GM08714 (cell line): ENCODE results near the gene ATP6AP2.

Experiments used
- H3K4me3 ChIP-seq: fragments of 200-500 bp; sonication (Bioruptor generic); 2 replicates; pipeline ENCODE4 v1.5.1; 2014; ENCODE audit warnings: mild to moderate bottlenecking, low read length, inconsistent platforms
- ZNF274 ChIP-seq: IDR thresholded peaks from 2 replicates; pipeline ENCODE4 v1.6.1; 2012; ENCODE audit warnings: mild to moderate bottlenecking, low read depth, low read length

ATP6AP2 gene

GRCh38 chrX:40580537-40581335, at the start of gene ATP6AP2:
ATP6AP2 (plus strand) TSS chrX:40580970; CDS start chrX:40581066, 96 bp downstream.
- no peak for TF ChIP-seq ZNF274
- H3K4me3 ChIP-seq: peak within 1 kb of the TSS; percentile 71

GRCh38 chrX:40531056-40531826, 49.5 kb upstream of the ATP6AP2 start:
- no peak for TF ChIP-seq ZNF274
- no peak overlapping the region for H3K4me3 ChIP-seq

- H3K4me3 ChIP-seq: no peak overlapping the region
- TF ChIP-seq ZNF274: no peak
These were observed 43.5 kb upstream of the ATP6AP2 start for GRCh38 chrX:40537310-40537709.

- no peak for TF ChIP-seq ZNF274
- H3K4me3 ChIP-seq: no peak overlapping the region
These were observed 42.4 kb upstream of the ATP6AP2 start for GRCh38 chrX:40538406-40538805.

GRCh38 chrX:40539214-40540142, 41.3 kb upstream of the ATP6AP2 start:
- TF ChIP-seq ZNF274: no peak
- H3K4me3 ChIP-seq: no peak overlapping the region

GRCh38 chrX:40542208-40542607, 38.6 kb upstream of the ATP6AP2 start:
- H3K4me3 ChIP-seq: no peak overlapping the region
- no peak for TF ChIP-seq ZNF274

- no peak overlapping the region for H3K4me3 ChIP-seq
- TF ChIP-seq ZNF274: no peak
These were observed 37.8 kb upstream of the ATP6AP2 start for GRCh38 chrX:40542972-40543371.

GRCh38 chrX:40543661-40544328, 37.0 kb upstream of the ATP6AP2 start:
- no peak overlapping the region for H3K4me3 ChIP-seq
- no peak for TF ChIP-seq ZNF274

- no peak overlapping the region for H3K4me3 ChIP-seq
- TF ChIP-seq ZNF274: no peak
These were observed 36.2 kb upstream of the ATP6AP2 start for GRCh38 chrX:40544343-40545266.

GRCh38 chrX:40546870-40547269, 33.9 kb upstream of the ATP6AP2 start:
- TF ChIP-seq ZNF274: no peak
- no peak overlapping the region for H3K4me3 ChIP-seq

GRCh38 chrX:40550066-40550465, 30.7 kb upstream of the ATP6AP2 start:
- TF ChIP-seq ZNF274: no peak
- H3K4me3 ChIP-seq: no peak overlapping the region

- TF ChIP-seq ZNF274: no peak
- no peak overlapping the region for H3K4me3 ChIP-seq
These were observed 28.0 kb upstream of the ATP6AP2 start for GRCh38 chrX:40552768-40553167.

GRCh38 chrX:40558590-40558989, 22.2 kb upstream of the ATP6AP2 start:
- H3K4me3 ChIP-seq: no peak overlapping the region
- TF ChIP-seq ZNF274: no peak

GRCh38 chrX:40563784-40564183, 17.0 kb upstream of the ATP6AP2 start:
- H3K4me3 ChIP-seq: no peak overlapping the region
- no peak for TF ChIP-seq ZNF274
